Islet precursor cell (in vitro differentiated cells): ENCODE measurements around the gene ECEL1.
A peak's percentile ranks its signal among the peaks of the same experiment; 100 is the strongest.

ENCODE experiments used
- DNase-seq: peaks from one replicate; pipeline ENCODE4 v3.0.0-alpha.2; 2018

The ECEL1 gene

DNA sequence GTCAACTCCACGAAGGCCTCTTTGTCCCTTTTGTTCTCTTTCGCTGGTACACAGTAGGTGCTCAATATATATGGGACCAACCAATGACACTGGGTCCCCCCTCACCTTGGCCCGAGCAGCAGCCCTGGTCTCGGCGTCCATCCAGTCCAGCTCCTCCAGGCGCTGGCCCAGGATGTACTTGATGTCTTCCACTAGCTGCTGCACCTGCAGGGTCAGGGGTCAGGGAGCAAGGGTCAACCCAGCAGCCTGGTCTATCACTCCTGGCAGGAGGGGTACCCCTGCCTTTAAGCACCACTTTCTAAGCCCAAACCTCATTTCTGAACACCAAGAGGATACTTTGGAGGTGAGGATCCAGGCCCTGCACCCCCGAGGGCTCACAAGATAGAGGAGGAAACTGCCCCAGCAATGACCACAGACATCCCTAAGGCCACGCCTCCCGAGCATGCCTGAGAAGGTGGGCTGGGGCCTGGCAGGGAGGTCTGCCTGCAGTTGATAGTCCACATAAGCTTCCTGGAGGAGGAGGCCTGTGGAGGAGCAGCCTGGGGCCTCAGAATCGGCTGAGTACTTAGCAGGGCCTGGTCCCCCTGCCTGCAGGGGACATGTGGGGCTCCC is 4.2 kb downstream of the ECEL1 start:
- DNase-seq: no peak

DNA sequence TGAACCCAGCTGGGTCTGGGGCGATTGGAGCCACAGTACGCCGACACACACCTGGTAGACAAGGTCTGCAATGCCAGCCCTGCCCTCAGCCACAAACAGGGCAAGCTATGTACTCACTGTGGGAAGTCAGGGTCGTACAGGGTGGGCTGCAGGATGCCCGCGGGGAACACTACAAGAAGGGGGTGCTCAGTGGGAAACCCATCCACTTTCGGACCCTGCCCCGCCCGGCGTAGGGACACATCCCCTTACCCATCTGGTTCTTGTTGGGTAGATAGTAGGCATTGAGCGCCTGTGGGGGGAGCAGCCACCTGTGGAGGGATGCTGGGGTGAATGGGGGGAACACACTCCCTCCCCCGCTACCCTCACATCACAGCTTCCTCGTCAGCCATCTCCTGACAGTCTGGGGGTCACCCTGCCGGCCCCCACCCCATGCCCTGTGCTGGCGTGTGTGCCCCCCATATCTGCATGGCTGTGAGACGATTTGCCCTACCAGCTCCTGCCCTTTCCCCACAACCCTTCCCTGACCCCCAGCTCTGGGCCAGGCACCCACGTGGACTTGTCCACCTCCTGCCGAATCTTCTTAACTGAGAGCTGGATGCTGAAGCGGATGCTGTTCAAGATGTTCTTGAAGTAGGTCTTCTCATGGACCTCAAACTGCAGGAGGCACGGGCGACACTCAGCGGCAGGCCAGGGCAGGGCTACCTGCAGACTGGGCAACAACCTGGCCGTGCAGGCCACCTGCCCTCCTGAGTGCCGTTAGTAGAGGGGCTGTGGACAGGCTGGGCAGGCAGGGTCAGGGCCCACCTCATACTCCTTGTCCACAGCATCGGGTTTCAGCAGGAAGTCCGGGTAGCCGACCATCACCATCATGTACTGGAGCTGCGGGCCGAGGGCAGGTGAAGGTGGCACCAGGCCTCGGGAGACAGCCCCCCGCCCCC is 5.1 kb downstream of the ECEL1 start:
- no peak for DNase-seq

DNA sequence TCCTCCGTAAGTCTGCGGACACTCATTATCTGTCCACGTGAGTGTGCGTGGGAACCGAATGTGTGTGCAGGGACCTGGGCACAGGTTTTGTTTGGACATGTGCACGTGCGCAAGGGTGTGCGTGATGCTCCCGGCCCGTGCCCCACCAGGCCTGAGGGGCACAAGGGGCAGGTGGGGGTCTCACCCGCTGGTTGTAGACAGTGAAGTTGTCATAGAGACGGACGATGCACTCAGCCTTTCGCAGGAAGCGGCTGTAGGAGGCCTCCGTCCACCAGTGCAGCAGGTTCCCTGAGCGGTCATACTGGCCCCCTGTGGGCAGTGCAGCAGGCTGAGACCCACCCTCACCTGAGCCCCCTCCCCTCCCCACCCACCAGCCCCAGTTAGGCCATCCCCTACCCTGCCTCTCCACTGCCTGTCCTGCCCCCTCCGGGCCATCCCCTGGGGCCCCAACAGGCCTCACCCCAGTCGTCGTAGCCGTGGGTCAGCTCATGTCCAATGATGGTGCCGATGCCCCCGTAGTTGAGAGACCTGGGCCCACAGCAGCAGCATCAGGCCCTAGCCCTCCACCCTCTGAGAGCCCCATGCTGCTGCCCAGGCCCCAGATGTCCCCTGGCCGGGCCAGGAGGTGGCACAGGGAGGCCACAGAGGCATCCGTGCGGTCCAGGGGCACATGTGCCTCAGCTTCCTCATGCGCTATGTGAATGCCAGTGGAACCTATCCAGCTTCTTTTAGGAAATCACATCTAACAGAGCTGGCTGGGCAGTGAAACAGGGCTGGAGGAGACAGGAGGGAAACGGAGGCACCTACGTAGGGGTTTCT is 6.1 kb downstream of the ECEL1 start:
- no peak for DNase-seq

DNA sequence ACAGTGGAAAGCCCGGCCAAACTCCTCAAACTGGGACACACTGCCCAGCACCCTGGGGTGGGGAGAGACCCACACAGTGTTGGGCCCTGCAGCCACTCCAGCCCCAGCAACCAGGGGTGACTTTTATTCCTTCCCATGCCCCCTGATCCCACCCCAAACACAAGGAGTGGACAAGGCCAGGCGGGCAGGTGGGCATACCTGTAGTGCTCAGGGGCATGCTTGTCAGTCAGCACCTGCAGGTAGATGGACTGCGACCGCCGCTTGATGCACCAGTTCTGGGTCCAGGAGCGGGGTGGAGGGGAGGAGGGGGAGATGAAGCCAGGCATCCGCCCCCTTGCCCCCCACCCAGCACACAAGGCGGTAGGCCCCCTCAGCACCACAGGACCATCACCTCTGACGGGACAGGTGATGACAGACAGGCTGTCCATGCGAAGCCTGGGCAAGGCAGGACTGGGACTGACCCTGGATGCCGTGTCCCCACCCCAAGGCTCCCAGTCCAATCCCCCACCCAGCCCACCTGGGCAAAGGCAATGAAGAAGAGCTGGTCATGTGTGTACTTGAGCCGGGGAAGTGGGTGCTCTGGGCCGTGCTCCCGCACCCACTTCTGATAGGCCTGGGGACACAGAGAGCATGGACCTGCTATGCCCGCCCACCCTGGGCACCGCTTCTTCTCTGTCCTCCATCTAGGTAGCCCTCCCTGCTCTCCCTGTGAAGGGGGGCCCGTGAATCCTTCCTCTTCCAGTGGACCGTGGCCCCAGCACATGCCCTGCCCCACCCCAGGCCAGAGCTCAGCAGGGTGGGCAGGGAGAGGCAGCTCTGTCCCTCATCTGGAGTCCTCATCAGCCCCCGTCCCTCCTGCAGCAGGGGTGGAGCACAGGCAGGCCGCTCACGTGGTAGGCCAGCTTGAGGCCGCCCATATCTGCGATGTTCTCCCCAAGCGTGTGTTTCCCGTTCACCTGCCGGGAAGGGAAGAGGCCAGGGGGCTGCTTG is 7.1 kb downstream of the ECEL1 start:
- no peak for DNase-seq

DNA sequence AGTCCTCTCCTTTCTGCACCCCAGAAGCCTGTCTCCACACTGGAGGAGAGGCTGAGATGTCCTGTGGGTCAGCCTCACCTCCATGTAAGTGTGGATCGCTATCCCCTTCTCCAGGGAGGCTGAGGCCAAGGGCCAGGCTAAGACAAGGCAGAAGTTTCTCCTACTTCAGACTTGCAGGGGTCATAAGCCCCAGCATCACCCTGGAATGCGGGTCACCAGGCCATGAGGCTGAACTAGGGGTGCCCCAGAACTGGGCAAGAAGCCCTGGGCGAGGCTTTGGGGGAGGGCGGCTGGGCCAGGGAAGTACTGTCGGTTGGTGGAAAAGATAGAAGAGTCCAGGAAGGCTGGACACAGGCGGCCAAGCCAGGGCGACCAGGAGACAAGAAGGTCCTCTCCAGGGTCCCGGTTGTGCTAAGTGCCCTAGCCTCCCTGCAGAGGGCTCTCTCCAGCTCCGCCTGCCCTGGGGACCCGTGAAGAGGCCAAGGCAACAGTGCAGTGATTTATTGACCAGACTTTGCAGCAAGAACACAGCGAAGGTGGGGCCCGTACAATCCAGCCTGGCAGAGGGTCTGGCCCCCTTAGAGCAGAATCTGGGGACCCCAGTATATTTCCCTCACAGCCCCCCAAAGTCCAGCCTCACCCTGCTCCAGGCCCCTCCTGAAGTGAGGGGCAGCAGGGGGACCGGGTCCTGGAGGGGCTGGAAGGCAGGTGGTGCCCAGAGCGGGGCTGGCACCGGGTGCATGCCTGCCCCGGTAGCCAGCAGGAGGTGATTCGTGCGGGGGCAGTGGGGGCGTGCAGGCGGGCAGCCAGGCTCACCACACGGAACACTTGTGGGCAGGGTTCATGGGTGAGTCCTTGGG is 8.1 kb downstream of the ECEL1 start:
- DNase-seq: no peak

DNA sequence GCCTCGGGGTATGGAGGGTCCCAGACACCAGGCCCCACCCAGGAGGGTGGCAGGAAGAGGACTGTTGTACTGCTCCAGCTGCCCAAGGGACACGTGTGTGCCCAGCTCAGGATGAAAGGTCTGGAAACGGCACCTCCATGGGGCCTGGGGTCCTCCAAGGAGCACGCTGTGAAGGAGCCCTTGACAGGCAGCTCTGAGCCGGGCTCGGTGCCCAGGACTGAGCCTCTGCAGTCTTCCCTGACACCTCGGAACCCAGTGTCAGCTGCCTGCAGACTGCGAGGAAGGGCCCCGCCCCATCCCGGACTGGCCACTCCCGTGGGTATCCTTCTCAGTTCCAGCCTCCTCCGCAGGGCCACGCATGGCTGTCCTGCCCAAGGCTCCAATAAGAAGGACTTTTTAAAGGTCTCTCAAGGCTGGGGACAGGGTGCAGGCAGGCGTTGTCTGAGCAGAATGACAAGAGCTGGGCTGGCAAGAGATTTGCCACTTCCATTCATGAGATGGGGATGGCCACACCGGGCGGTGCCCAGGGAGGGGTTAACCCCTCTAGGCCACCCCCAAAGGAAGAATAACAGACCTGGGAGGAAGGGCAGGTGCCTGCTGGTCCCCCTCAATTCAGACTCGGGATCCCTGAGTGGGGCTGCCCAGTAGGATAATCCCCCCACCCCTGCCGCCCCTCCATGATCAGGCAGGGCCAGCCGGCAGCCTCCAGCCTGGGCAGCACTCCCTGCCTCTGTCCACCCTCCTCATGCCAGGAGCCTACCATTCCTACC is 8.9 kb downstream of the ECEL1 start:
- no peak for DNase-seq

DNA sequence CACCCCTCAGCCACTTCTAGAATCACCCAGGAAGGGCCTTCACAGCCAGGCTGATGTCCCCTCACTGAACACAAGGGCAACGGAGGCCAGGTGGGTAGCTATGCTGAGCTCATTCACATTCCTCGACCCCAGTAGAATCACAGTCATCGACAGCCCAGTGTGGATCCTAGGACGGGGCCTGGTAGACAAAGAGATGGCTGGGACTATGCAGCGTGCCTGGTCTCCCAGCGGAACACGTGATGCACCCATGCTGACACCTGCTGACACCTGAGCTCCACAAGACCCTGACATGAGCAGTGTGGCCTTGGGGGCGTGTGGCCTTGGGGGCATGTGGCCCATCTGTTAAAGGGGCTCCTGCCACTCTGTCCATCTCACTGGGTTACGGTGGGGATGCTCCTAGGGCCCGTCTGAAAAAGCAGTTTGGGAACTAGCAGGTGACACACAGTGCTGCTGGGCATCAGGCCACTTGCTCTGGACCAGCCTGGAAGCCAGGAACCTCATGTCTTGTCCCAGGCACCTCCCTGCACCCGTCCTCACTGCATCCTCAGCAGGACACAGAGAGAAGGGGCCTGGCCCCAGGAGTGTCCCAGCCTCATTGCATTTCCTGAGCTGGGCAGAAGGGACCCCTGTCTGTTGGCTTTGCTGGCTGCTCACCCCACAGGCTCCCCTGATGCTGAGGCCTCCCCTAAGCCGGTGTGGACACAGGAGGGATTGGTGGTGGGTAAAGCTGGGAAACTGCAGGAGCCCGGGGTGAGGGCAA is 9.7 kb downstream of the ECEL1 start:
- no peak for DNase-seq

DNA sequence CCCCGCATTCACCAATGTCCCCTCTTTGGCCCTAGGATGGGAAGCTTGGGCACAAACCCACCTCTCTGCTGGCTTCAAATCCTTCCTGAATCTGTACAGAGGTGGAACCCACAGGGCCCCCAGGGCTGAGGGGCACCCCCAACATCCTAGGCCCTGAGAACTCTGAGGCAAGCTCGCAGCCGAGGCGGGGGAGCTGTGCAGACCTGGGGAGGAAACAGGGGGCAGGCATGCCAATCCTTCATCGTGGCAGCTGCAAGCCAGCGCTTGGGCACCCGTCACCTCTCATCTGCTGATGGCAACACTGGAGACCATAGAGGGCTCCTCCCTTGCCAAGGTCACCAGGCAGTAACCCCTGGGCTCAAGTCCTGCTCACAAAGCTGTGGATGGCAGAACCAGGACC is 10.8 kb downstream of the ECEL1 start:
- DNase-seq: no peak

DNA sequence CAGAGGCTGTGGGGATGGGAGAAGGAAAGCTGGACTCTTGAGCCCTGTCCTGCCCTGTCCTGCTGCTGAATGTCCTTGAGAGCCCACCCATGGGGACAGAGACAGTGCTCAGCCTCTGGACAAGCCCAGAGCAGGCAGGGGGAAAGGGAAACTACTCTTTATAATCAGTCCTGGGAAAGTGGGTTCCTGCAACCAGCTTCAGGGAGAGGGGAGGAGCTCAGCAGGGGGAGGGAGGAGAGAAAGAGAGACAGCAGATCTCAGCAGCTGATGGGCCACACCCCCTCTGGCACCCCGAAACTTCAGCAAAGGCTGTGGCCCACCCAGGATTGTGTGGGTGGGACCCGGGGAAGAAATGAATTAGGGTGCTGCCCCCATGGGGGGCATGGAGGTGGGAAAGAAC is 11.6 kb downstream of the ECEL1 start:
- no peak for DNase-seq

DNA sequence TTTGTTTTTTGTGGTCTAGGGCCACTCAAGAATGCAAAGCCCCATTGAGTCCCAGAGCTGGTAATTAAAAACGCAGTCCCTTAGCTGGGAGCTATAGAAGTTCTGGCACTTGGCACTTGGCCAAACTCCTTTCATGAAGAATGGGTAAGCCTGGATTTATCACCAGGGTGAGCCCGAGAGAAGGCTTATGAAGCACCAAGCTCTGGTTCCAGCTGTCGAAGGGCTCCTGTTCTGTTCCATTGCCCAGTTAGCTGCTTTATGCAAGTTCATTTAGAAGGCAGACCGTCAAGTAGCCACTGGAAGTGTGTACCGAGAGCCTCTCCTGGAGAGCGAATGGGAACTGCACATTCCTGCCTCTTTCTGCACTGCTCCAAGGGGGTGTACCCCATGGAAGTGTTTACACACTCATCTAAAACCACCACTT is 14.2 kb downstream of the ECEL1 start:
- DNase-seq: no peak

DNA sequence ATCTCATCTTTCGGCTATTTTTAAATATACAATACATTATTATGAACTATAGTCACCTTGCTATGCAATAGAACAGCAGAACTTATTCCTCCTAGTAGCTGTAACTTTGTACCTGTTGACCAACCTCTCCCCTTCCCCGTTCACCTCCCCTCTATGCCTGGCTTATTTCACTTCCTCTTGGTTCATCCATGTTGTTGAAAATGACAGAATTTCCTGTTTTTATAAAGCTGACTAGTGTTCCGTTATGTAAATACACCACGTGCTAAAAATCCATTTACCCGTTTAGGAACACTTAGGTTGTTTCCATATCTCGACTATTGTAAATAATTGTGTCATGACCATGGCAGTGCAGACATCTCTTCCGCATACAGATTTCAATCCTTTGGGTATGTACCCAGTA is 21.4 kb downstream of the ECEL1 start:
- no peak for DNase-seq

DNA sequence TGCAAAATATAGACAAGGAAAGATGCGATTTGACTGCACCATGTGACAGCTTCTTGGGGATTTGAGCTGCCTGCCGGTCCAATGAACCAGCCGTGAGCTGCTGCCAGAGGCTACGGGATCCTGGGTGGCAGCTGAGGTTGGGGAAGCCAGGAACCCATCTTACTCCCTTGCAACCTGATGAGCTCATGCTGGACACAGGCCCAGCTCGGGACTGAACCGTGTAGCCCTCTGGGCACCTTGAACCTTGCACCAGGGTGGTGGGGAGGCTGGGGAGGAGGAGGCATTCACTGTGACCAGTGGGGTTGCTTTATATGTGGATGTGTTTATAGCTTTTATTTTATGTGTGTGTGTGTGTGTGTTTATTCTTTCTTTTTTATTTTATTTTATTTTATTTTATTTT is 22.6 kb downstream of the ECEL1 start:
- peak; percentile 29 for DNase-seq

DNA sequence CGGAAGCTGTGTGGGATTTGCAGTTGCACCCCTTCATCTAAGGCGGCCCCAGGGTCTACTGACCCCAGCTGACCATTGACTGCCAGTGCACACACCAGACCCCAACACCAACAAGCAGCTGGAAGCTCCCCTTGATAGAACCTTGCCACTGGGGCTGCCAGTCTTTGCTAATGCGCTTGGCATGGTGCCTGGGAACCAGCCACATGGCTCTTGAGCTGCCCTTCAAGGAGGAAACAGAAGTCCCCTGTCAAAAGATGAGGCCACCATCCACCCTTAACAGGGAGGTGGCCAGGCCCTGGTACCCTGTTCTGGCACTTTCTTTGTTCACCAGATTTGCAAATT is 23.1 kb downstream of the ECEL1 start:
- peak; percentile 45 for DNase-seq

DNA sequence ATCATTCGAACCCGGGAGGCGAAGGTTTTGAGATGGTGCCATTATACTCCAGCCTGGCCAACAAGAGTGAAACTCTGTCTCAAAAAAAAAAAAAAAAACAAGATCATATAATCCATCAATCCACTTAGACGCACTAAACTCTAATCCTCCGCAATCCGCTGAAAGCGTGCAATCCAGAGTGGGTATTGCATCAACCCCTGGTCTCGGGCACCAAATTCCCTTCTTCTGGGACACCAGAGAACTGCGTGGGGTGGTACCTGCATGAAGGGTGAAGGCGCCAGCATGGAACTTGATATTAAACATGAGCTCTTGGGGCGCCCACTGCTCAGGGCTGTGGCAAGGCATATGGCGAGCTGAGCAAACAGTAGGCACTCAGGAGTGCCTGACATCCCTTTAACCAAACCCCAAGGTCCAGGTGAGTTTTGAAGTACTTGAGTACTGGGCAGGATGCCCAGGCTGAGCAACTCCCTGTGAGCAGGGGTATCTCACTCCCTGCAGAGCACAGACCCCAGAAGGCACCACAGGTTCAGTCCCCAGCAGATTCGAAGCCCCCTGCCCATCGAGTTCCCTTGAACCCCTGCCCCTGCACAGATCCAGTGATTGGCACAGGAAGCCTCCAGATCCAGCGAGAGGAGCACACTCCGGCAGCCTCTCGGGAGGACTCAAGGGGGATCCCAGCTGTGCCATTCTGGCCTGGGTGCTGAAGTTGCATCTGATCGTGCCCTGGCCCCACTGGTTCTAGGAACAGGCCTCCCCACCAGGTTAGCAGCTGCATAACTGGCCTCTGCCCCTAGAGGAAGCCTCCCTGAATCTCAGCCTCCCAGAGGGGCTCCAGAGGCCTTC is 23.7 kb downstream of the ECEL1 start:
- peak; percentile 31 for DNase-seq

DNA sequence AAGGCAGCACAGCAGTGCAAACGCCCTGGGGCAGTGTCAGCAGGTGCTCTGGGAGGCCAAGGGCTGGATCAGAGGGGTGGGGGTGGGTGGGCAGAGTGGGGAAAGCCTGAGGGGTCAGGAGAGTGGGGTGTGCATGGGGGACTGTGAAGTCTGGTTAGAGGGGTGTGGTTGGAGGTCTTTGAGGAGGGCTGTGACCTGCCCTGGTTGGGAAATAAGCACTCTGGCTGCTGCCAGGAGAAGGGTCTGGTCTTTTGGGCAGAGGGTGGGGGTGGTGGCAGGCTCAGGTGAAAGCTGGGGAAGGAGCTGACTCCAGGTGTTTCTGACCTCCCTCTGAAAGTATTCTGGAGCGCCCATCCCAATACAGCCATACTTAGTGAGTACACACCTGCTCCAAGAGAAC is 27.5 kb downstream of the ECEL1 start:
- DNase-seq: no peak

DNA sequence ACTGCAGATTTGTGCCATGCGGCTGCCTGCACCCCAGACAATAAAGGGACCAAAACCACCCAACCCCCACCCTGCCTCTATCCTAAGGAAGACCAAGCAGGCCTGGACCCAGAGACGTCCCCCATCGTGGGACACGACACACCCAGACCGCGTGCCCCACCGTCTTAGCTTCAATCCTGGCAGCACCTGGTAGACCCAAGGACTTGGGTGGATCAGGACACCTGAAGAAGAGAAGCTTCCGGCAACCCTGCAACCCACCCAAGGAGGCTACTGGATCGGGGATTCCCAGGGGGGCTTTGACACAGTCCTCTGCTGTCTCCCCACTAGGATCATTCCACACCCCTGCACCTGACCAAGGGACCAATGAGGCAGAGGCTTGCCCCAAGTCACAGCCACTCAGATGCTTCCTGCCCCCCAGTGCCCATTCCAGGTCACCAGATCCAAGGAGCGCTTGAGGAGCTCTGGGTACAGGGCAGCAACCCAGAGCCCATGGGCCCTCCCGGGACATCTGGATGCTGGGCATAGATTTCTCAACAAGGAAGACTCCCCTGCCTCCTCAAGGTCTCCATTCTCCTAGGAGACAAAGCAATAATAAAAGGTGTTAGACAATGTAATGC is 28.1 kb downstream of the ECEL1 start:
- no peak for DNase-seq

DNA sequence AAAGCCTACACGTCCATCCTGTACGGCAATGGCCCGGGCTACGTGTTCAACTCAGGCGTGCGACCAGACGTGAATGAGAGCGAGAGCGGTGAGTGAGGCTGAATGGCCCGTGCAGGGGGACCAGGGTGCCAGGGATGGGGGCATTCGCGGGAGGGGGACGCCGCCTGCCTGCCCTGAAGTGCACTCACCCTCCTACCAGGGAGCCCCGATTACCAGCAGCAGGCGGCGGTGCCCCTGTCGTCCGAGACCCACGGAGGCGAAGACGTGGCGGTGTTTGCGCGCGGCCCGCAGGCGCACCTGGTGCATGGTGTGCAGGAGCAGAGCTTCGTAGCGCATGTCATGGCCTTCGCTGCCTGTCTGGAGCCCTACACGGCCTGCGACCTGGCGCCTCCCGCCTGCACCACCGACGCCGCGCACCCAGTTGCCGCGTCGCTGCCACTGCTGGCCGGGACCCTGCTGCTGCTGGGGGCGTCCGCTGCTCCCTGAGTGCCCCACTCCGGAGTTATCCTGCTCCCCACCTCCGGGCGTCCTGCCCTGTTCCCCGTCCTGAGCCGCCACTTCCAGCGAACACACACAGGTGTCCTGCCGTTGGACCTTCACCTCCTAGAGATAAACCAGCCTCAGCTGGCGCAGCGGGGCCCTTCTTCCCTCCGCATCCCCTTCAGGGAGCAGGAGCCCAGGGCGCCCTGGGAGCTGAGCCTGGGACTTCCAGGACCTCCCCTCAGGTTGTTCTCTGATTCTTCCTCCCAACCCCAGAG is 28.8 kb downstream of the ECEL1 start:
- DNase-seq: no peak
